M059J (cell line): Measurements from ENCODE around the gene B2M. TPM values are rescaled to one million over a fixed set of nuclear protein-coding genes. Genes with fewer than 3 reads are reported as not detected.
"Not testable (repeated sequence)": the region's sequence is repeated elsewhere in the genome, so short reads cannot be mapped to it uniquely, and the experiment has no call there.

Experiments
- DNase-seq: peaks from one replicate; pipeline ENCODE4 v3.0.0-alpha.2; 2012; ENCODE audit warnings: low read depth
- total RNA-seq: library from RNA; depleted of rRNA; stranded (reverse); fragments of >200 nt; shearing (Covaris generic); gene quantifications from 2 replicates; pipeline ENCODE4 v1.2.3, GENCODE V29; 2014

The B2M gene
- total RNA-seq, 1 experiment from 2014 or later, result 13,654 TPM

DNA sequence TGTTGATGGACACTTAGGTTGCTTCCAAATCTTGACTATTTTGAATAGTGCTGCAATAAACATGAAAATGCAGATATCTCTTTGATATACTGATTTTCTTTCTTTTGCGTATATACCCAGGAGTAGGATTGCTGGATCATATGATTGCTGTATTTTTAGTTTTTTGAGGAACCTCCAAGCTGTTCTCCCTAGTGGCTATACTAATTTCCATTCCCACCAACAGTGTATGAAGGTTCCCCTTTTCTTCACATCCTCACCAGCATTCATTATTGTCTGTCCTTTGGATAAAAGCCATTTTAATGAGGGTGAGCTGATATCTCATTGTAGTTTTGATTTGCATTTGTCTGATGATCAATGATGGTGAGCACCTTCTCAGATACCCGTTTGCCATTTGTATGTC is 12.7 kb upstream of the B2M start:
- no peak for DNase-seq

DNA sequence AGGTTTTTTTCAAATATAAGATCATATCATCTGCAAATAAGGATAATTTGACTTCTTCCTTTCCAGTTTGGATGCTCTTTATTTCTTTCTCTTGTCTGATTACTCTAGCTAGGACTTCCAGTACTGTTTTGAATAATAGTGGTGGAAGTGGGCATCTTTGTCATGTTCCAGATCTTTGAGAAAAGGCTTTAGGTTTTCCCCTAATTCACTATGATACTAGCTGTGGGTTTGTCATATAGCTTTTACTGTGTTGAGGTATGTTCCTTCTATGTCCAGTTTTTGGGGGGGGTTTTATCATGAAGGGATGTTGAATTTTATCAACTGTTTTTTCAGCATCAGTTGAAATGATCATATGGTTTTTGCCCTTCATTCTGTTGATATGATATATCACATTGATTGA is 10.6 kb upstream of the B2M start:
- DNase-seq, result not testable (repeated sequence)

DNA sequence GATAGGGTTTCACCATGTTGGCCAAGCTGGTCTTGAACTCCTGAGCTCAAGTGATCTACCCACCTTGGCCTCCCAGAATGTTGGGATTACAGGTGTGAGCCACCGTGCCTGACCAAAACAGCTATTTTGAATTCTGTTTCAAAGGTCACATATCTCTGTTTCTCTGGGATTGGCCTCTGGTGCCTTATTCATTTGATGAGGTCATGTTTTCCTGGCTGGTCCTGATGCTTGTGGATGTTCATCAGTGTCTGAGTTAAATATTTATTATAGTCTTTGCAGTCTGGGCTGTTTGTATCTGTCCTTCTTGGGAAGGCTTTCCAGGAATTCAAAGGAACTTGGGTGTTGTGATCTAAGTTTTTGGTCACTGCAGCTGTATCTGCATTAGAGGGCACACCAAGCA is 5.3 kb upstream of the B2M start:
- no peak for DNase-seq

DNA sequence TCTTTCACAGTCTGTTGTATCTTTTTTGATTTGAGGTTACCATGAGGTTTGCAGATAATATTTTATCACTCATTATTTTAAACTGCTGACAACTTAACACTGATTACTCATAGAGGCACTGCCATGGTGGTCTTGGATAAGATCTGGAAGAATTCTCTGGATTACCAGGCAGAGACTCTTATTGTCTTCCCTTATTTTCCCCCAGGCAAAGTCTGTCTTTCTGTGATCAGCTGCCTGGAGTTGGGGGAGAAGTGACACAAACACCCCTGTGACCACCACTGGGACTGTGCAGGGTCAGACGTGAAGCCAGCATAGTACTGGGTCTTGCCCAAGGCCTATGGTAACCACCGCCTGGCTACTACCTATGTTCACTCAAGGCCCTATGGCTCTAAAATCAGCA is 4.9 kb upstream of the B2M start:
- DNase-seq, result no peak

DNA sequence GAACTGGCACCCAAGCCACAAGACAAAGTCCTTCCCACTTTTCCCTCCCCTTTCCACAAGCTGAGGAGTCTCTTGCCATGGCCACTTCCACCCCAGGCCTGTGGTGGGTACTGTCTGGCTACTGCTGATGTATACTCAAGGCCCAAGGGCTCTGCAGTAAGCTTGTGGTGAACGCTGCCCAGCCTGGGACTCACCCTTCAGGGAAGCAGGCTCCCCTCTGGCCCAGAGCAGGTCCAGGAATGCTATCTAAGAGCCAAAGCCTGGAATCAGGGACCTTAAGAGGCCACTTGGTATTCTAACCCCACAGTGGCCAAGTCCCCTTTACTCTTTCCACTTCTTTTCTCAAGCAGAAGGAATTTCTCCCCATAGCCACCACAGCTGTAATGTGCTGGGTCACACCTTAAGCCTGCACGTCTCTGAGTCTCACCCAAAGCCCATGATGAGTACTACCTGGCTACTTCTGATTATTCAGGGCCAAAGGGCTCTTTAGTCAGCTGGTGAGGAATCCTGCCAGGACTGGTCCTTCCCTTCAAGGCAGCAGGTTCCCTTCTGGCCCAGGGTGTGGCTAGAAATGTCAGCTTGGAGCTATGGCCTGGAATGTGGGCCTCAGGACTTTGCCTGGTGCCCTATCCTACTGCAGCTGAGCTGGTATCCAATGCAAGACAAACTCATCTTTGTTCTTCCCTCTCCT is 4.2 kb upstream of the B2M start:
- no peak for DNase-seq

DNA sequence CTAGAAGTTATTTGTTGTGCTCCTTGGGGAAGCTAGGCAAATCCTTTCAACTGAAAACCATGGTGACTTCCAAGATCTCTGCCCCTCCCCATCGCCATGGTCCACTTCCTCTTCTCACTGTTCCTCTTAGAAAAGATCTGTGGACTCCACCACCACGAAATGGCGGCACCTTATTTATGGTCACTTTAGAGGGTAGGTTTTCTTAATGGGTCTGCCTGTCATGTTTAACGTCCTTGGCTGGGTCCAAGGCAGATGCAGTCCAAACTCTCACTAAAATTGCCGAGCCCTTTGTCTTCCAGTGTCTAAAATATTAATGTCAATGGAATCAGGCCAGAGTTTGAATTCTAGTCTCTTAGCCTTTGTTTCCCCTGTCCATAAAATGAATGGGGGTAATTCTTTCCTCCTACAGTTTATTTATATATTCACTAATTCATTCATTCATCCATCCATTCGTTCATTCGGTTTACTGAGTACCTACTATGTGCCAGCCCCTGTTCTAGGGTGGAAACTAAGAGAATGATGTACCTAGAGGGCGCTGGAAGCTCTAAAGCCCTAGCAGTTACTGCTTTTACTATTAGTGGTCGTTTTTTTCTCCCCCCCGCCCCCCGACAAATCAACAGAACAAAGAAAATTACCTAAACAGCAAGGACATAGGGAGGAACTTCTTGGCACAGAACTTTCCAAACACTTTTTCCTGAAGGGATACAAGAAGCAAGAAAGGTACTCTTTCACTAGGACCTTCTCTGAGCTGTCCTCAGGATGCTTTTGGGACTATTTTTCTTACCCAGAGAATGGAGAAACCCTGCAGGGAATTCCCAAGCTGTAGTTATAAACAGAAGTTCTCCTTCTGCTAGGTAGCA is 851 bp upstream of the B2M start:
- DNase-seq, result peak; percentile 52

DNA sequence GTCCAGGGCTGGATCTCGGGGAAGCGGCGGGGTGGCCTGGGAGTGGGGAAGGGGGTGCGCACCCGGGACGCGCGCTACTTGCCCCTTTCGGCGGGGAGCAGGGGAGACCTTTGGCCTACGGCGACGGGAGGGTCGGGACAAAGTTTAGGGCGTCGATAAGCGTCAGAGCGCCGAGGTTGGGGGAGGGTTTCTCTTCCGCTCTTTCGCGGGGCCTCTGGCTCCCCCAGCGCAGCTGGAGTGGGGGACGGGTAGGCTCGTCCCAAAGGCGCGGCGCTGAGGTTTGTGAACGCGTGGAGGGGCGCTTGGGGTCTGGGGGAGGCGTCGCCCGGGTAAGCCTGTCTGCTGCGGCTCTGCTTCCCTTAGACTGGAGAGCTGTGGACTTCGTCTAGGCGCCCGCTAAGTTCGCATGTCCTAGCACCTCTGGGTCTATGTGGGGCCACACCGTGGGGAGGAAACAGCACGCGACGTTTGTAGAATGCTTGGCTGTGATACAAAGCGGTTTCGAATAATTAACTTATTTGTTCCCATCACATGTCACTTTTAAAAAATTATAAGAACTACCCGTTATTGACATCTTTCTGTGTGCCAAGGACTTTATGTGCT is 527 bp downstream of the B2M start:
- peak; percentile 39 for DNase-seq

DNA sequence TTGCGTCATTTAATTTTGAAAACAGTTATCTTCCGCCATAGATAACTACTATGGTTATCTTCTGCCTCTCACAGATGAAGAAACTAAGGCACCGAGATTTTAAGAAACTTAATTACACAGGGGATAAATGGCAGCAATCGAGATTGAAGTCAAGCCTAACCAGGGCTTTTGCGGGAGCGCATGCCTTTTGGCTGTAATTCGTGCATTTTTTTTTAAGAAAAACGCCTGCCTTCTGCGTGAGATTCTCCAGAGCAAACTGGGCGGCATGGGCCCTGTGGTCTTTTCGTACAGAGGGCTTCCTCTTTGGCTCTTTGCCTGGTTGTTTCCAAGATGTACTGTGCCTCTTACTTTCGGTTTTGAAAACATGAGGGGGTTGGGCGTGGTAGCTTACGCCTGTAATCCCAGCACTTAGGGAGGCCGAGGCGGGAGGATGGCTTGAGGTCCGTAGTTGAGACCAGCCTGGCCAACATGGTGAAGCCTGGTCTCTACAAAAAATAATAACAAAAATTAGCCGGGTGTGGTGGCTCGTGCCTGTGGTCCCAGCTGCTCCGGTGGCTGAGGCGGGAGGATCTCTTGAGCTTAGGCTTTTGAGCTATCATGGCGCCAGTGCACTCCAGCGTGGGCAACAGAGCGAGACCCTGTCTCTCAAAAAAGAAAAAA is 1.2 kb downstream of the B2M start:
- DNase-seq, result peak; percentile 79

DNA sequence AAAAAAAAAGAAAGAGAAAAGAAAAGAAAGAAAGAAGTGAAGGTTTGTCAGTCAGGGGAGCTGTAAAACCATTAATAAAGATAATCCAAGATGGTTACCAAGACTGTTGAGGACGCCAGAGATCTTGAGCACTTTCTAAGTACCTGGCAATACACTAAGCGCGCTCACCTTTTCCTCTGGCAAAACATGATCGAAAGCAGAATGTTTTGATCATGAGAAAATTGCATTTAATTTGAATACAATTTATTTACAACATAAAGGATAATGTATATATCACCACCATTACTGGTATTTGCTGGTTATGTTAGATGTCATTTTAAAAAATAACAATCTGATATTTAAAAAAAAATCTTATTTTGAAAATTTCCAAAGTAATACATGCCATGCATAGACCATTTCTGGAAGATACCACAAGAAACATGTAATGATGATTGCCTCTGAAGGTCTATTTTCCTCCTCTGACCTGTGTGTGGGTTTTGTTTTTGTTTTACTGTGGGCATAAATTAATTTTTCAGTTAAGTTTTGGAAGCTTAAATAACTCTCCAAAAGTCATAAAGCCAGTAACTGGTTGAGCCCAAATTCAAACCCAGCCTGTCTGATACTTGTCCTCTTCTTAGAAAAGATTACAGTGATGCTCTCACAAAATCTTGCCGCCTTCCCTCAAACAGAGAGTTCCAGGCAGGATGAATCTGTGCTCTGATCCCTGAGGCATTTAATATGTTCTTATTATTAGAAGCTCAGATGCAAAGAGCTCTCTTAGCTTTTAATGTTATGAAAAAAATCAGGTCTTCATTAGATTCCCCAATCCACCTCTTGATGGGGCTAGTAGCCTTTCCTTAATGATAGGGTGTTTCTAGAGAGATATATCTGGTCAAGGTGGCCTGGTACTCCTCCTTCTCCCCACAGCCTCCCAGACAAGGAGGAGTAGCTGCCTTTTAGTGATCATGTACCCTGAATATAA is 2.0 kb downstream of the B2M start:
- DNase-seq, result peak; percentile 53

DNA sequence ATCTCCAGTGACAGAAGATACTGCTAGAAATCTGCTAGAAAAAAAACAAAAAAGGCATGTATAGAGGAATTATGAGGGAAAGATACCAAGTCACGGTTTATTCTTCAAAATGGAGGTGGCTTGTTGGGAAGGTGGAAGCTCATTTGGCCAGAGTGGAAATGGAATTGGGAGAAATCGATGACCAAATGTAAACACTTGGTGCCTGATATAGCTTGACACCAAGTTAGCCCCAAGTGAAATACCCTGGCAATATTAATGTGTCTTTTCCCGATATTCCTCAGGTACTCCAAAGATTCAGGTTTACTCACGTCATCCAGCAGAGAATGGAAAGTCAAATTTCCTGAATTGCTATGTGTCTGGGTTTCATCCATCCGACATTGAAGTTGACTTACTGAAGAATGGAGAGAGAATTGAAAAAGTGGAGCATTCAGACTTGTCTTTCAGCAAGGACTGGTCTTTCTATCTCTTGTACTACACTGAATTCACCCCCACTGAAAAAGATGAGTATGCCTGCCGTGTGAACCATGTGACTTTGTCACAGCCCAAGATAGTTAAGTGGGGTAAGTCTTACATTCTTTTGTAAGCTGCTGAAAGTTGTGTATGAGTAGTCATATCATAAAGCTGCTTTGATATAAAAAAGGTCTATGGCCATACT is 4.0 kb downstream of the B2M start:
- no peak for DNase-seq

DNA sequence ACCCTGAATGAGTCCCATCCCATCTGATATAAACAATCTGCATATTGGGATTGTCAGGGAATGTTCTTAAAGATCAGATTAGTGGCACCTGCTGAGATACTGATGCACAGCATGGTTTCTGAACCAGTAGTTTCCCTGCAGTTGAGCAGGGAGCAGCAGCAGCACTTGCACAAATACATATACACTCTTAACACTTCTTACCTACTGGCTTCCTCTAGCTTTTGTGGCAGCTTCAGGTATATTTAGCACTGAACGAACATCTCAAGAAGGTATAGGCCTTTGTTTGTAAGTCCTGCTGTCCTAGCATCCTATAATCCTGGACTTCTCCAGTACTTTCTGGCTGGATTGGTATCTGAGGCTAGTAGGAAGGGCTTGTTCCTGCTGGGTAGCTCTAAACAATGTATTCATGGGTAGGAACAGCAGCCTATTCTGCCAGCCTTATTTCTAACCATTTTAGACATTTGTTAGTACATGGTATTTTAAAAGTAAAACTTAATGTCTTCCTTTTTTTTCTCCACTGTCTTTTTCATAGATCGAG is 4.5 kb downstream of the B2M start:
- no peak for DNase-seq

DNA sequence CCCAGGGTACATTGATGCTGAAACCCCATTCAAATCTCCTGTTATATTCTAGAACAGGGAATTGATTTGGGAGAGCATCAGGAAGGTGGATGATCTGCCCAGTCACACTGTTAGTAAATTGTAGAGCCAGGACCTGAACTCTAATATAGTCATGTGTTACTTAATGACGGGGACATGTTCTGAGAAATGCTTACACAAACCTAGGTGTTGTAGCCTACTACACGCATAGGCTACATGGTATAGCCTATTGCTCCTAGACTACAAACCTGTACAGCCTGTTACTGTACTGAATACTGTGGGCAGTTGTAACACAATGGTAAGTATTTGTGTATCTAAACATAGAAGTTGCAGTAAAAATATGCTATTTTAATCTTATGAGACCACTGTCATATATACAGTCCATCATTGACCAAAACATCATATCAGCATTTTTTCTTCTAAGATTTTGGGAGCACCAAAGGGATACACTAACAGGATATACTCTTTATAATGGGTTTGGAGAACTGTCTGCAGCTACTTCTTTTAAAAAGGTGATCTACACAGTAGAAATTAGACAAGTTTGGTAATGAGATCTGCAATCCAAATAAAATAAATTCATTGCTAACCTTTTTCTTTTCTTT is 5.8 kb downstream of the B2M start:
- no peak for DNase-seq

DNA sequence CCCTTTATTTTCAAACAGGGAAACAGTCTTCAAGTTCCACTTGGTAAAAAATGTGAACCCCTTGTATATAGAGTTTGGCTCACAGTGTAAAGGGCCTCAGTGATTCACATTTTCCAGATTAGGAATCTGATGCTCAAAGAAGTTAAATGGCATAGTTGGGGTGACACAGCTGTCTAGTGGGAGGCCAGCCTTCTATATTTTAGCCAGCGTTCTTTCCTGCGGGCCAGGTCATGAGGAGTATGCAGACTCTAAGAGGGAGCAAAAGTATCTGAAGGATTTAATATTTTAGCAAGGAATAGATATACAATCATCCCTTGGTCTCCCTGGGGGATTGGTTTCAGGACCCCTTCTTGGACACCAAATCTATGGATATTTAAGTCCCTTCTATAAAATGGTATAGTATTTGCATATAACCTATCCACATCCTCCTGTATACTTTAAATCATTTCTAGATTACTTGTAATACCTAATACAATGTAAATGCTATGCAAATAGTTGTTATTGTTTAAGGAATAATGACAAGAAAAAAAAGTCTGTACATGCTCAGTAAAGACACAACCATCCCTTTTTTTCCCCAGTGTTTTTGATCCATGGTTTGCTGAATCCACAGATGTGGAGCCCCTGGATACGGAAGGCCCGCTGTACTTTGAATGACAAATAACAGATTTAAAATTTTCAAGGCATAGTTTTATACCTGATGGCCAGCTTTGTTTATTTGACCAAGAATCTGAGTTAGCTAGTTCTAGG is 7.0 kb downstream of the B2M start:
- no peak for DNase-seq

DNA sequence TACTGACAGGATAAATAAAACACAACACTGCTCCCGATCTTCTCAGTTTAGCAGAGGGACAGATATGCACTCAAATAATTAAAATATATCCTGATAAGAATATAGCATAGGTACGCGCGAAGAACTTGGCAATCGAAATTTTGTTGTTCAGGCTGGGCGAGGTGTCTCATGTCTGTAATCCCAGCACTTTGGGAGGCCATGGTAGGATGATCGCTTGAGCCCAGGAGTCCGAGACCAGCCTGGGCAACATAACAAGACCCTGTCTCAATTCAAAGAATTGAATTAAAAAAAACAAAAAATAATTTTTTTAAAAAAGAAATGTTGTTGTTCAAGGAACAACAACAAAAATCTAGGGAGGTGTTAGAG is 7.6 kb downstream of the B2M start:
- DNase-seq, result no peak

DNA sequence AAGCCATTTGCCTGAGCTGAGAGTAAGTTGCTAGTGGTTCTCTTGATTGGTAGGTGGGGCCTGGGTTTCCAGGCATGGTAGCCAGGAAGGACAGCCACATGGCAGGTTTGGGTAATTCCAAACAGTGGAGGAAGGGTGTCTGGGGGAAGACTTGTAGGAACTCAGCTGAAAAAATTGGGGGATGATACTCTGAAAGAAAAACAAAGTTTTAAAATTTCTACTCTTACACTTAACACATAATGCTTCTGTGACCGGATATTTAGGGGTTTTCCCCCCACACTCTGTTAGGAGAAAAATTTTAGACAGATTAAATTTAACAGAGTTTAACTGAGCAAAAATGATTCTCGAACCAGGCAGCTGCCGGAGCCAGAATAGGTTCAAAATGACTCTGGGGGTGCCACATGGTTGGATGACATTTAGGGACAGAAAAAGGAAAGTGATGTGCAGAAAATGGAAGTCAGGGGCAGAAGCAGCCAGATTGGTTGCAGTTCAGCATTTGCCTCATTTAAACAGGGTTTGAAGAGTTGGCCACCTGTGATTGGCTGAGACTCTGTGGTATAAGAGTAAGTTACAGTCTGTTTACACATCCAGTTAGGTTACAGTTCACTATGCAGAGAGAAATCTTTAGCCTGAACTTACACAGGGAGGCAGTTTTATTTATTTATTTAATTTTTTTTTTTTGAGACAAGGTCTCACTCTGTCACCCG is 8.1 kb downstream of the B2M start:
- DNase-seq, result peak; percentile 91

DNA sequence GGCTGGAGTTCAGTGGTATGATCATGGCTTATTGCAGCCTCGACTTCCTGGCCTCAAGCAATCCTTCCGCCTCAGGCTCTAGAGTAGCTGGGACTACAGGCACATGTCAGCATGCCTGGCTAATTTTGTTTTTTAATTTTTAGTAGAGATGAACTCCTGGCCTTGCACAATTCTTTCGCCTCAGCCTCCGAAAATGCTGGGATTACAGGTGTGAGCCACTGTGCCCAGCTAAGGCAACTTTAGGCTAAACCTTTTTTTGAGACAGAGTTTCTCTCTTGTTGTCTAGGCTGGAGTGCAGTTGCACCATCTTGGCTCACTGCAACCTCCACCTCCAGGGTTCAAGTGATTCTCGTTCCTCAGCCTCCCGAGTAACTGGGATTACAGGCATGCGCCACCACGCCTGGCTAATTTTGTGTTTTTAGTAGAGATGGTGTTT is 8.7 kb downstream of the B2M start:
- DNase-seq, result not testable (repeated sequence)

DNA sequence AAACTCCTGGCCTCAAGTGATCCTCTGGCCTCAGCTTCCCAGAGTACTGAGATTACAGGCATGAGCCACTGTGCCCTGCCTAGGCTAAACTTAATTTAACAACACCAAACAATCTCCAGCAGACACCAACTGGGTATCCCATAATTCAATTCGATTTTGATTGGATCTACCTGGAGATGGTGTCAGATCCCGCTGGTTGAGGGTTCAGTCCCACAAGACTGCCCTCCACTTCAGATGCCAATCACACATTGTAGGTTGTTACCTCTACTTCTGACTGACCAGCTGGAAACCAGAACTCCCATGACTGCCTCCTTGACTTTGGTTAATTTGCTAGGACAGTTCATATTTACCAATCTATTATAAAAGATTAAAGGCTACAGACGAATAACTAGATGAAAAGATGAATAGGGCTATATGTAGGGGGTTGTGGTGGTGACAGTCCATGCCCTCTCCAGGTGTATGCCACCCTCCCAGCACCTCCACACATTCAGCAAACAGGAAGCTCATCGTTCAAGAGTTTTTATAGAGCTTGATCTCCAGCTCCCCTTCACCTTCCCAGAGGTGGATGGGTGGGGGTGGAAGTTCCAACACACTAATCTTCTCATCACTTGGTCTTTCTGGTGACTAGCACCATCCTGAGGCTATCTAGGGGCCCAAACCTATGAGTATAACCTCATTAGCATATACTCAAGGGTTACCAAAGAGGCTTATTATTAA is 9.3 kb downstream of the B2M start:
- DNase-seq, result peak; percentile 49

DNA sequence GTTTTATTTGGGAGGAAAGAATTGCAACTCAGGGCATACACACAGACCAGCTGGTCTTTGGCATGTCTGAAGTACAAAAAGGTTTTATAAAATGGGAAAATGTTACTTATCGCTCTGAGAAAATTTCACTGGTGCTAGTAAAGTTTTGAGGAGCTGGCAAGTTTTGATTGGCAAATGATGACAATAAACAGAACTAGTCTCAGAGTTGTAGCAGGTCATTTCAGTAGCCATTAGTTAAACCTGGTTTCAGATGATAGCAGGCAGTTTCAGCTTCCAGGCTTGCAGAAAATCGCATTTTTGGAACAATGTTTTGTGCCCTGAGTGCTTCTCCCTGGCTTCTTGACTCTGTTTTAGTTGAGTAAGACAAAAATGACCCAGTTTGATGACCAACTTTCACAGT is 10.7 kb downstream of the B2M start:
- no peak for DNase-seq
